Measurements from ENCODE around the gene YWHAB. TPM values are rescaled to one million over a fixed set of nuclear protein-coding genes. Genes with fewer than 3 reads are reported as not detected.

Gene YWHAB
- polyA plus RNA-seq, 1 of the 3 experiments (the other 2 are of a cell fraction), result 84.3 TPM

- Histone ChIP-seq H3K36me3 (replicated peaks in 1 of 2; ENCODE audit: control insufficient read depth in 1 of 2, insufficient read depth in 2 of 2, low read length in 1 of 2) (no peaks in the 10 kb centered on the region), H3K4me3 (ENCODE audit: low read depth in 2 of 2, low read length in 1 of 2) (no peak overlapping the region), H3K9ac (no peak overlapping the region), H3K9me2 (no peaks in the 10 kb centered on the region), H3K27me3 (ENCODE audit: insufficient read depth) (peaks cover 10% of the 10 kb centered on the region), H2AFZ (ENCODE audit: low read depth) (no peak overlapping the region), H3K9me3 (no peaks in the 10 kb centered on the region), H4K20me1 (ENCODE audit: insufficient read depth) (no peaks in the 10 kb centered on the region), H3F3A (replicated peaks; ENCODE audit: insufficient read depth) (no peaks in the 10 kb centered on the region), H3K4me1 (ENCODE audit: control insufficient read depth in 1 of 2, insufficient read depth in 2 of 2, low read depth in 1 of 2, low read length in 1 of 2) (no peaks in the 10 kb centered on the region), H3K4me2 (no peak overlapping the region), H3K27ac (ENCODE audit: low read depth in 2 of 2, low read length in 1 of 2) (no peak overlapping the region), H3K79me2 (ENCODE audit: insufficient read depth) (no peaks in the 10 kb centered on the region)
- TF ChIP-seq CTCF (IDR thresholded peaks at IDR 0.05) (no peak), PBX3 (IDR thresholded peaks at IDR 0.05) (no peak), CHD2 (IDR thresholded peaks at IDR 0.05; ENCODE audit: low read length, partially characterized antibody) (no peak), EP300 (IDR thresholded peaks at IDR 0.05; ENCODE audit: borderline replicate concordance in 1 of 2, low read depth in 1 of 2, low read length in 1 of 2) (no peak), TAF1 (IDR thresholded peaks at IDR 0.05; ENCODE audit: borderline replicate concordance, low read depth, low read length) (no peak), TCF12 (IDR thresholded peaks at IDR 0.05) (no peak), RXRA (IDR thresholded peaks at IDR 0.05; ENCODE audit: borderline replicate concordance, low read depth) (no peak), MXI1 (IDR thresholded peaks at IDR 0.05; ENCODE audit: low read depth, low read length) (no peak), TEAD4 (IDR thresholded peaks at IDR 0.05; ENCODE audit: borderline replicate concordance, insufficient read depth) (no peak), FOSL2 (IDR thresholded peaks at IDR 0.05; ENCODE audit: borderline replicate concordance, low read depth) (no peak), GABPA (IDR thresholded peaks at IDR 0.05; ENCODE audit: low read depth) (no peak), USF2 (IDR thresholded peaks at IDR 0.05; ENCODE audit: borderline replicate concordance, low read depth, low read length) (no peak)
- WGBS (ENCODE audit: low lambda C conversion rate), result 45% methylated on average over 5 of the region's 5 CpGs
- ChIA-PET POLR2A (no interaction called here), CTCF (interaction anchor here (0.8 to 1.8 kb wide), 3 partner anchors 26 to 93 kb away, joined by 3 to 6 read pairs (median 5); no protein-coding TSS in a partner anchor)
- no peak for DNase-seq
Measured at GRCh38 chr20:44840826-44841225, 44.7 kb upstream of the YWHAB start.

GRCh38 chr20:44841955-44842354, 43.5 kb upstream of the YWHAB start:
- ChIA-PET POLR2A (no interaction called here), CTCF (no interaction called here)
- Histone ChIP-seq H3K79me2 (ENCODE audit: insufficient read depth) (no peaks in the 10 kb centered on the region), H4K20me1 (ENCODE audit: insufficient read depth) (no peaks in the 10 kb centered on the region), H3K27ac (ENCODE audit: low read depth in 2 of 2, low read length in 1 of 2) (no peak overlapping the region), H3K9ac (no peak overlapping the region), H3K9me3 (no peaks in the 10 kb centered on the region), H3K36me3 (replicated peaks in 1 of 2; ENCODE audit: control insufficient read depth in 1 of 2, insufficient read depth in 2 of 2, low read length in 1 of 2) (no peaks in the 10 kb centered on the region), H3F3A (replicated peaks; ENCODE audit: insufficient read depth) (no peaks in the 10 kb centered on the region), H2AFZ (ENCODE audit: low read depth) (no peak overlapping the region), H3K4me1 (ENCODE audit: control insufficient read depth in 1 of 2, insufficient read depth in 2 of 2, low read depth in 1 of 2, low read length in 1 of 2) (no peaks in the 10 kb centered on the region), H3K4me2 (no peak overlapping the region), H3K27me3 (ENCODE audit: insufficient read depth) (no peaks in the 10 kb centered on the region; the same call in 1 of the 2 replicates), H3K4me3 (ENCODE audit: low read depth in 2 of 2, low read length in 1 of 2) (no peak overlapping the region), H3K9me2 (no peaks in the 10 kb centered on the region)
- DNase-seq, result no peak
- TF ChIP-seq EZH2phosphoT487 (IDR thresholded peaks at IDR 0.05; ENCODE audit: borderline replicate concordance, low read depth) (no peak), EP300 (IDR thresholded peaks at IDR 0.05; ENCODE audit: borderline replicate concordance in 1 of 2, low read depth in 1 of 2, low read length in 1 of 2) (no peak), TAF1 (IDR thresholded peaks at IDR 0.05; ENCODE audit: borderline replicate concordance, low read depth, low read length) (no peak), IRF3 (IDR thresholded peaks at IDR 0.05; ENCODE audit: low read depth, low read length) (no peak), RCOR1 (IDR thresholded peaks at IDR 0.05; ENCODE audit: low read length) (no peak), ELF1 (IDR thresholded peaks at IDR 0.05) (no peak), SMC3 (IDR thresholded peaks at IDR 0.05; ENCODE audit: low read depth, low read length) (no peak), USF1 (IDR thresholded peaks at IDR 0.05; ENCODE audit: borderline replicate concordance, low read depth) (no peak), POLR2AphosphoS5 (IDR thresholded peaks at IDR 0.05; ENCODE audit: low read depth, low read length) (no peak), RAD21 (IDR thresholded peaks at IDR 0.05; ENCODE audit: low read length) (no peak), MAX (IDR thresholded peaks at IDR 0.05; ENCODE audit: low read depth) (no peak), FOXJ3 (CRISPR knock-in tag; IDR thresholded peaks at IDR 0.05) (no peak), YY1 (IDR thresholded peaks at IDR 0.05; ENCODE audit: low read depth) (no peak), CHD2 (IDR thresholded peaks at IDR 0.05; ENCODE audit: low read length, partially characterized antibody) (no peak), GATA2 (CRISPR knock-in tag; IDR thresholded peaks at IDR 0.05) (no peak)
- WGBS (ENCODE audit: low lambda C conversion rate), result 36% methylated on average over 6 of the region's 6 CpGs

All from SK-N-SH (cell line).